PC-9 (cell line): ENCODE results near the gene RUNX2. TPM values are rescaled to one million over a fixed set of nuclear protein-coding genes. Genes with fewer than 3 reads are reported as not detected.

Experiments used
- BruUV-seq: library from RNA; stranded (reverse); fragments of 400-500 nt; replicated peaks from 2 replicates; lab custom pipeline; 2021; lab: Mats Ljungman, UMichigan
- CTCF ChIA-PET: fragments of 300-600 bp; sonication (Branson Sonifier 250); formaldehyde crosslinking; loops from one replicate; lab custom pipeline; 2022; ENCODE audit warnings: antibody characterized with exemption; lab: Charles Lee
- POLR2A ChIA-PET: fragments of 300-600 bp; sonication (Branson Sonifier 250); formaldehyde crosslinking; loops from one replicate; lab custom pipeline; 2022; ENCODE audit warnings: antibody characterized with exemption; ENCODE audit not compliant: unreplicated experiment; lab: Charles Lee
- DNase-seq, 2 experiments: peaks; one replicate each; pipeline versions ENCODE4 v3.0.0 to v3.0.0-alpha.2; 2015 to 2022; ENCODE audit warnings: mixed read lengths in 1 of 2
- H2AFZ ChIP-seq: fragments of 200-600 bp; sonication (generic); 2 replicates; pipeline ENCODE4 v1.8.1; 2017; ENCODE audit warnings: antibody characterized with exemption
- H3F3A ChIP-seq: fragments of 200-600 bp; sonication (generic); 2 replicates; pipeline ENCODE4 v1.8.1; 2017; ENCODE audit warnings: antibody characterized with exemption, mild to moderate bottlenecking, low read depth; ENCODE audit not compliant: insufficient read depth
- H3K27ac ChIP-seq: fragments of 200-600 bp; sonication (generic); 2 replicates; pipeline ENCODE4 v1.6.1; 2016; ENCODE audit warnings: mixed run types
- H3K27me3 ChIP-seq: fragments of 200-600 bp; sonication (generic); 2 replicates; pipeline ENCODE4 v1.6.1; 2016; ENCODE audit warnings: low read depth, mixed run types; ENCODE audit not compliant: insufficient read depth
- H3K36me3 ChIP-seq: fragments of 200-600 bp; sonication (generic); 2 replicates; pipeline ENCODE4 v1.6.1; 2016; ENCODE audit warnings: low read depth, mixed run types
- H3K4me1 ChIP-seq: fragments of 200-600 bp; sonication (generic); replicated peaks from 2 replicates; pipeline ENCODE4 v1.6.1; 2016; ENCODE audit warnings: mixed run types; ENCODE audit not compliant: insufficient read depth
- H3K4me2 ChIP-seq: fragments of 200-600 bp; sonication (generic); 2 replicates; pipeline ENCODE4 v1.6.1; 2017; ENCODE audit warnings: mixed run types
- H3K4me3 ChIP-seq: fragments of 200-600 bp; sonication (generic); 2 replicates; pipeline ENCODE4 v1.6.1; 2016; ENCODE audit warnings: mixed run types
- H3K79me2 ChIP-seq: fragments of 200-600 bp; sonication (generic); 2 replicates; pipeline ENCODE4 v1.6.1; 2017; ENCODE audit warnings: low read depth, mixed run types
- H3K9me2 ChIP-seq: fragments of 200-600 bp; sonication (generic); 2 replicates; pipeline ENCODE4 v1.8.1; 2017; ENCODE audit warnings: mild to moderate bottlenecking; ENCODE audit not compliant: insufficient read depth
- H3K9me3 ChIP-seq: fragments of 200-600 bp; sonication (generic); 2 replicates; pipeline ENCODE4 v1.8.1; 2016; ENCODE audit warnings: low read depth; ENCODE audit not compliant: insufficient read depth
- H4K20me1 ChIP-seq: fragments of 200-600 bp; sonication (generic); 2 replicates; pipeline ENCODE4 v1.8.1; 2017; ENCODE audit not compliant: insufficient read depth
- EZH2 ChIP-seq: fragments of 200-600 bp; sonication (generic); IDR thresholded peaks from 2 replicates; pipeline ENCODE4 v1.8.0; 2017; ENCODE audit warnings: antibody characterized with exemption, low read depth
- intact Hi-C: fragments of 100-400 bp; cut with micrococcal nuclease; formaldehyde crosslinking; loops from one replicate; pipeline ENCODE4 v1.10.0; 2022; ENCODE audit not compliant: unreplicated experiment
- total RNA-seq: library from RNA; stranded (reverse); gene quantifications from 2 replicates; pipeline ENCODE4 v1.2.3, GENCODE V29; 2021
- TF ChIP-seq, protein P1 (sequence below): fragments of 200-600 bp; sonication (generic); conservative IDR thresholded peaks from 2 replicates; pipeline ENCODE4 v1.6.1; 2017; ENCODE audit warnings: mixed run types, antibody characterized with exemption, mild to moderate bottlenecking, moderate library complexity

Gene RUNX2
- total RNA-seq, 1 experiment from 2014 or later = 12.5 TPM

DNA sequence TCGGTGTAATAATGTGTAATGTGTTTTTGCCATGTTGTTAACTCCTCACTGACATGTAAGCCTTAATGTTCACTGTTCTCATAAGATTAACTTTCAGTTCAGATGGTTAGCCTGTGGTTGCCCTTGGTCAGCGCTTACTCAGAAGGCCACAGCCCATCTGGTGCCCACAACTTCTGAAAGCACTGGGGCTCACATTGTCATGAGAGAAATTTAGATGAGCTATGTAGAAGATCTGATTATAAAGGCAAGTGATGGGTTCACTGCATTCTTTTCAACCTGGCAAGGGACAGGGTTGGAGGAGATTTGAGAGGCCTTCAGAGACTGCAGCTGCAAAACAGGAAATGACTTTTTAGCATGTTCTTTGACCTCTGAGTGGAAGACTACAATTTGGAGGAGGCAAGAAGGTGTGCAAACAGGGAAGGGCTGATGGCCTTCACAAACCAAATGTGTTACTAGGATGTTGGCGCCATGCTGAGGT is 291.9 kb downstream of the RUNX2 start:
- Histone ChIP-seq H3K4me1 (peaks cover 7% of the 10 kb centered on the region), H4K20me1 (no peaks in the 10 kb centered on the region; the same call in 1 of the 2 replicates), H3K4me3 (no peak overlapping the region), H3K79me2 (no peaks in the 10 kb centered on the region), H3K27ac (no peak overlapping the region), H2AFZ (no peak overlapping the region), H3K9me3 (no peaks in the 10 kb centered on the region), H3K4me2 (no peak overlapping the region), H3K27me3 (no peaks in the 10 kb centered on the region), H3K36me3 (no peaks in the 10 kb centered on the region), H3K9me2 (no peaks in the 10 kb centered on the region), H3F3A (peaks cover 8% of the 10 kb centered on the region; the same call in 1 of the 2 replicates)
- no peak for DNase-seq
- ChIA-PET CTCF (interaction anchor here (0.6 kb wide), 1 partner anchor 570 kb away, joined by 3 read pairs; no protein-coding TSS in a partner anchor), POLR2A (no interaction called here)
- intact Hi-C loops = no loop called here
- TF ChIP-seq, protein P1, sequence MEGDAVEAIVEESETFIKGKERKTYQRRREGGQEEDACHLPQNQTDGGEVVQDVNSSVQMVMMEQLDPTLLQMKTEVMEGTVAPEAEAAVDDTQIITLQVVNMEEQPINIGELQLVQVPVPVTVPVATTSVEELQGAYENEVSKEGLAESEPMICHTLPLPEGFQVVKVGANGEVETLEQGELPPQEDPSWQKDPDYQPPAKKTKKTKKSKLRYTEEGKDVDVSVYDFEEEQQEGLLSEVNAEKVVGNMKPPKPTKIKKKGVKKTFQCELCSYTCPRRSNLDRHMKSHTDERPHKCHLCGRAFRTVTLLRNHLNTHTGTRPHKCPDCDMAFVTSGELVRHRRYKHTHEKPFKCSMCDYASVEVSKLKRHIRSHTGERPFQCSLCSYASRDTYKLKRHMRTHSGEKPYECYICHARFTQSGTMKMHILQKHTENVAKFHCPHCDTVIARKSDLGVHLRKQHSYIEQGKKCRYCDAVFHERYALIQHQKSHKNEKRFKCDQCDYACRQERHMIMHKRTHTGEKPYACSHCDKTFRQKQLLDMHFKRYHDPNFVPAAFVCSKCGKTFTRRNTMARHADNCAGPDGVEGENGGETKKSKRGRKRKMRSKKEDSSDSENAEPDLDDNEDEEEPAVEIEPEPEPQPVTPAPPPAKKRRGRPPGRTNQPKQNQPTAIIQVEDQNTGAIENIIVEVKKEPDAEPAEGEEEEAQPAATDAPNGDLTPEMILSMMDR = no peak
- TF ChIP-seq EZH2 = no peak
- no TSS peak for BruUV-seq

DNA sequence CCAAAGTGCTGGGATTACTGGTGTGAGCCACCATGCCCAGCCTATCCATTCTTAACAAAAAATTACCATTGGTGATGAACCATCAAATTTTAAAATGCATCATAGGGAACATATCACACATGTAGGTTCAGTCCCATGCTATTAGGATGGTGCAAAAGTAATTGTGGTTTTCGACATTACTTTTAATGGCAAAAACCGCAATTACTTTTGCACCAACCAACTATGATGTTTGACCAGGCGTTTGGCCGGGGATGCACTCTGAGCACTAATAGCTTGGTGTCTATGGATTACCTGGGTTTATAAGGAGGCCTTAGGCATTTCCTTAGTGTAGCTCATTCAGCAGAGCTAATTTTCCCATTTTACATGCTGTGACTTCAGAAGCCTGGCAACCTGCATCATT is 296.1 kb downstream of the RUNX2 start:
- DNase-seq = no peak
- no peak overlapping the region for H2AFZ ChIP-seq
- no peak overlapping the region for H3K4me2 ChIP-seq
- H3F3A ChIP-seq = no peaks in the 10 kb centered on the region
- H3K9me2 ChIP-seq = no peaks in the 10 kb centered on the region
- CTCF ChIA-PET = no interaction called here
- no peaks in the 10 kb centered on the region for H3K79me2 ChIP-seq
- no peaks in the 10 kb centered on the region for H3K9me3 ChIP-seq
- H3K27me3 ChIP-seq = no peaks in the 10 kb centered on the region
- no TSS peak for BruUV-seq
- intact Hi-C loops = no loop called here
- H3K4me3 ChIP-seq = no peak overlapping the region
- POLR2A ChIA-PET = interaction anchor here (1.1 kb wide), 1 partner anchor 9 kb away, joined by 12 read pairs; no protein-coding TSS in a partner anchor
- H3K36me3 ChIP-seq = no peaks in the 10 kb centered on the region
- TF ChIP-seq, protein P1 = no peak
- TF ChIP-seq EZH2 = no peak
- peaks cover 8% of the 10 kb centered on the region; the same call in 1 of the 2 replicates for H3K4me1 ChIP-seq
- H4K20me1 ChIP-seq = no peaks in the 10 kb centered on the region; the same call in 1 of the 2 replicates
- H3K27ac ChIP-seq = no peak overlapping the region

DNA sequence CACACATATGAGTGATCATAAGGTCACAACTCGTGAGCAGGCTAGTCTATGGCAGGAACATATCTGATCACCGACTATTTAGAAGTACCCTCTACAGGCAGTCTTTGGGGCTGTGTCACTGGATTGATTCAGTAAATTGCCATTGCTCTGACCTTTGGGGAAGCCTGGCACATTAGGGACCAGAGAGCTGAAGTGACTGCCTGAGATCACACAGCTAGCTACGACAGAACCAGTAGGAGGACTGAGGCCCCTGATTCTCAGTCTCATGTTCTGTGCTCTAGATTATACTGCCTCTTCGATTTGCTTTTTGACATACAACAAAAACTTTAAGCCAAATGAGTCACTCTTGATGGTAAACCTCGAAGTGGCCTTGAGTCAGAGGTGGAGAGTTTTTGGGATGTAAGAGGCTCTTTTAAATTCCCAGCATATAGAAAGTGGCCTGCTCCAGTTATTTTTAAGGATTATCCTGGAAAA is 297.1 kb downstream of the RUNX2 start:
- no peak for TF ChIP-seq EZH2
- TF ChIP-seq, protein P1 = no peak

More for the DNA sequence above, 297.1 kb downstream of the RUNX2 start:
- peaks cover 8% of the 10 kb centered on the region; the same call in 1 of the 2 replicates for H3K4me1 ChIP-seq
- no peak overlapping the region for H2AFZ ChIP-seq
- intact Hi-C loops = no loop called here
- H3K4me3 ChIP-seq = no peak overlapping the region
- no peaks in the 10 kb centered on the region for H3K79me2 ChIP-seq
- ChIA-PET CTCF (interaction anchor here (0.6 kb wide), 1 partner anchor 12 kb away, joined by 3 read pairs; no protein-coding TSS in a partner anchor), POLR2A (no interaction called here)
- no peak overlapping the region for H3K27ac ChIP-seq
- no peaks in the 10 kb centered on the region for H3K27me3 ChIP-seq
- no peak for DNase-seq
- H4K20me1 ChIP-seq = no peaks in the 10 kb centered on the region; the same call in 1 of the 2 replicates
- no peaks in the 10 kb centered on the region for H3K9me3 ChIP-seq
- H3K9me2 ChIP-seq = no peaks in the 10 kb centered on the region
- BruUV-seq = no TSS peak
- no peak overlapping the region for H3K4me2 ChIP-seq
- no peaks in the 10 kb centered on the region for H3K36me3 ChIP-seq
- H3F3A ChIP-seq = no peaks in the 10 kb centered on the region
